Measurements from ENCODE around the gene PIGM.

The PIGM gene

GRCh38 chr1:160048335-160048734 lies 16.5 kb upstream of the PIGM start:
- DNase-seq (ENCODE audit: insufficient read length, low spot score) (no peak), FAIRE-seq (no peak)
- no peak for TF ChIP-seq POLR2A (IDR thresholded peaks at IDR 0.05; ENCODE audit: low read depth, low read length)

- no peak for FAIRE-seq
- no peak for TF ChIP-seq POLR2A (IDR thresholded peaks at IDR 0.05; ENCODE audit: low read depth, low read length)
- DNase-seq (ENCODE audit: insufficient read length, low spot score) = no peak
These were observed 15.6 kb upstream of the PIGM start for GRCh38 chr1:160047111-160047991.

GRCh38 chr1:160046494-160047110 lies 14.8 kb upstream of the PIGM start:
- peak; percentile 64 for DNase-seq (ENCODE audit: insufficient read length, low spot score)
- FAIRE-seq = no peak
- no peak for TF ChIP-seq POLR2A (IDR thresholded peaks at IDR 0.05; ENCODE audit: low read depth, low read length)

- DNase-seq (ENCODE audit: insufficient read length, low spot score) (no peak), FAIRE-seq (no peak)
- TF ChIP-seq POLR2A (IDR thresholded peaks at IDR 0.05; ENCODE audit: low read depth, low read length) = no peak
These were observed 13.9 kb upstream of the PIGM start for GRCh38 chr1:160045653-160046052.

- no peak for TF ChIP-seq POLR2A (IDR thresholded peaks at IDR 0.05; ENCODE audit: low read depth, low read length)
- FAIRE-seq (no peak), DNase-seq (ENCODE audit: insufficient read length, low spot score) (no peak)
These were observed 11.8 kb upstream of the PIGM start for GRCh38 chr1:160043543-160043942.

- DNase-seq (ENCODE audit: insufficient read length, low spot score) (no peak), FAIRE-seq (no peak)
- TF ChIP-seq POLR2A (IDR thresholded peaks at IDR 0.05; ENCODE audit: low read depth, low read length) = no peak
These were observed 8.7 kb upstream of the PIGM start for GRCh38 chr1:160040476-160040875.

GRCh38 chr1:160032165-160032820 lies 503 bp upstream of the PIGM start:
- no peak for TF ChIP-seq POLR2A (IDR thresholded peaks at IDR 0.05; ENCODE audit: low read depth, low read length)
- no peak for FAIRE-seq

GRCh38 chr1:160030657-160031364 lies 979 bp downstream of the PIGM start:
- DNase-seq (ENCODE audit: insufficient read length, low spot score) = no peak
- FAIRE-seq = no peak
- TF ChIP-seq POLR2A (IDR thresholded peaks at IDR 0.05; ENCODE audit: low read depth, low read length) = no peak

More at GRCh38 chr1:160032165-160032820, 503 bp upstream of the PIGM start:
- no peak for DNase-seq (ENCODE audit: insufficient read length, low spot score)

- DNase-seq (ENCODE audit: insufficient read length, low spot score) = no peak
- TF ChIP-seq POLR2A (IDR thresholded peaks at IDR 0.05; ENCODE audit: low read depth, low read length) = no peak
- no peak for FAIRE-seq
These were observed 3.4 kb downstream of the PIGM start for GRCh38 chr1:160028426-160028825.

- no peak for FAIRE-seq
- DNase-seq (ENCODE audit: insufficient read length, low spot score) = no peak
- TF ChIP-seq POLR2A (IDR thresholded peaks at IDR 0.05; ENCODE audit: low read depth, low read length) = no peak
These were observed 6.5 kb downstream of the PIGM start for GRCh38 chr1:160025314-160025713.

- TF ChIP-seq POLR2A (IDR thresholded peaks at IDR 0.05; ENCODE audit: low read depth, low read length) = no peak
- no peak for FAIRE-seq
These were observed 7.4 kb downstream of the PIGM start for GRCh38 chr1:160024195-160024905.

GRCh38 chr1:160022330-160023310 lies 9.2 kb downstream of the PIGM start:
- no peak for TF ChIP-seq POLR2A (IDR thresholded peaks at IDR 0.05; ENCODE audit: low read depth, low read length)
- no peak for DNase-seq (ENCODE audit: insufficient read length, low spot score)
- no peak for FAIRE-seq

More at GRCh38 chr1:160024195-160024905, 7.4 kb downstream of the PIGM start:
- DNase-seq (ENCODE audit: insufficient read length, low spot score) = no peak
